Measurements from ENCODE around the gene PIH1D1. TPM values are rescaled to one million over a fixed set of nuclear protein-coding genes. Genes with fewer than 3 reads are reported as not detected.
"Not testable (repeated sequence)": the region's sequence is repeated elsewhere in the genome, so short reads cannot be mapped to it uniquely, and the experiment has no call there.

PIH1D1 gene
- total RNA-seq, 2 donors from 2014 or later = 128 to 133 TPM

DNA sequence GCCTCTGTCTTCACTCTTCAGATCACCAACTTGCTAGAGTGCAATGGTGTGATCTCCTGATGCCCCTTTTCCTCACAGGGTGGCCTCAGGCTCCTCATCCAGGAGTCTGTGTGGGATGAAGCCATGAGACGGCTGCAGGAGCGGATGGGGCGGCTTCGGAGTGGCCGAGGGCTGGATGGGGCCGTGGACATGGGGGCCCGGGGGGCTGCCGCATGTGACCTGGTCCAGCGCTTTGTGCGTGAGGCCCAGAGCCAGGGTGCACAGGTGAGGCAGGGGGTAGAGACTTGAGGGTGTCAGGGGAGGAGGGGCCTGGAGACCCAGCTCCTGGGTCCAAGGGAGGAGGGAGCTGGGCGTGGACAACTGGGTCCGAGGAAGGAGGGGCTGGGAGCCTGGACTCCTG lies 10.9 kb upstream of the PIH1D1 start:
- Mint-ChIP-seq H3K4me3 (no peak overlapping the region), H3K27ac (no peak overlapping the region), H3K36me3 (ENCODE audit: low read depth) (peaks cover 33% of the 10 kb centered on the region), H3K4me1 (no peaks in the 10 kb centered on the region), H3K9me3 (no peaks in the 10 kb centered on the region), H3K27me3 (ENCODE audit: insufficient read depth) (no peaks in the 10 kb centered on the region)
- Histone ChIP-seq H3K9ac (ENCODE audit: extremely low read depth, low read length, poor library complexity, severe bottlenecking) (no peak overlapping the region), H3K9me3 (ENCODE audit: control insufficient read depth, low read length) (no peaks in the 10 kb centered on the region), H3K27me3 (ENCODE audit: control insufficient read depth, insufficient read depth, low read length, poor library complexity, severe bottlenecking) (no peaks in the 10 kb centered on the region), H3K36me3 (ENCODE audit: control insufficient read depth, insufficient read depth, low read length) (peaks cover 48% of the 10 kb centered on the region), H3K4me3 (ENCODE audit: low read length) (no peak overlapping the region), H3K27ac (ENCODE audit: low read depth, low read length) (no peak overlapping the region), H3K4me1 (ENCODE audit: control insufficient read depth, insufficient read depth, low read length) (no peaks in the 10 kb centered on the region)
- 87% methylated on average over 12 of the region's 12 CpGs; no CpG with 5 or more reads in 1 of the 2 experiments for WGBS, 2 experiments (ENCODE audit: insufficient coverage in 1 of 2, insufficient read length in 1 of 2)
- TF ChIP-seq, protein P1, sequence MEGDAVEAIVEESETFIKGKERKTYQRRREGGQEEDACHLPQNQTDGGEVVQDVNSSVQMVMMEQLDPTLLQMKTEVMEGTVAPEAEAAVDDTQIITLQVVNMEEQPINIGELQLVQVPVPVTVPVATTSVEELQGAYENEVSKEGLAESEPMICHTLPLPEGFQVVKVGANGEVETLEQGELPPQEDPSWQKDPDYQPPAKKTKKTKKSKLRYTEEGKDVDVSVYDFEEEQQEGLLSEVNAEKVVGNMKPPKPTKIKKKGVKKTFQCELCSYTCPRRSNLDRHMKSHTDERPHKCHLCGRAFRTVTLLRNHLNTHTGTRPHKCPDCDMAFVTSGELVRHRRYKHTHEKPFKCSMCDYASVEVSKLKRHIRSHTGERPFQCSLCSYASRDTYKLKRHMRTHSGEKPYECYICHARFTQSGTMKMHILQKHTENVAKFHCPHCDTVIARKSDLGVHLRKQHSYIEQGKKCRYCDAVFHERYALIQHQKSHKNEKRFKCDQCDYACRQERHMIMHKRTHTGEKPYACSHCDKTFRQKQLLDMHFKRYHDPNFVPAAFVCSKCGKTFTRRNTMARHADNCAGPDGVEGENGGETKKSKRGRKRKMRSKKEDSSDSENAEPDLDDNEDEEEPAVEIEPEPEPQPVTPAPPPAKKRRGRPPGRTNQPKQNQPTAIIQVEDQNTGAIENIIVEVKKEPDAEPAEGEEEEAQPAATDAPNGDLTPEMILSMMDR (conservative IDR thresholded peaks at IDR 0.05) = no peak
- DNase-seq = no peak

DNA sequence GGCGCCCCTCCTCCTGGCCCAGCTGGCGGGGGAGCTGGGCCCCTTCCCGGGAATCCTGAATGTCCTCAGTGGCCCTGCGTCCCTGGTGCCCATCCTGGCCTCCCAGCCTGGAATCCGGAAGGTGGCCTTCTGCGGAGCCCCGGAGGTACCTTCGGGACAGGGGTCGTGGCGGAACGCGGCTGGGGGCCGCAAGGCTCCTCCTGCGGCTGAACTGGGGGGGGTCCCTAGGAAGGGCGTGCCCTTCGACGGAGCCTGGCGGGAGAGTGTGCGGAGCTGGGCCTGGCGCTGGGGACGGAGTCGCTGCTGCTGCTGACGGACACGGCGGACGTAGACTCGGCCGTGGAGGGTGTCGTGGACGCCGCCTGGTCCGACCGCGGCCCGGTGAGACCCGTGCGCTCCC lies 10.0 kb upstream of the PIH1D1 start:
- Mint-ChIP-seq H3K27ac (no peak overlapping the region), H3K27me3 (ENCODE audit: insufficient read depth) (no peaks in the 10 kb centered on the region), H3K36me3 (ENCODE audit: low read depth) (peaks cover 33% of the 10 kb centered on the region), H3K4me3 (no peak overlapping the region), H3K4me1 (no peaks in the 10 kb centered on the region), H3K9me3 (no peaks in the 10 kb centered on the region)
- no peak for DNase-seq
- Histone ChIP-seq H3K27ac (ENCODE audit: low read depth, low read length) (no peak overlapping the region), H3K4me1 (ENCODE audit: control insufficient read depth, insufficient read depth, low read length) (no peaks in the 10 kb centered on the region), H3K27me3 (ENCODE audit: control insufficient read depth, insufficient read depth, low read length, poor library complexity, severe bottlenecking) (no peaks in the 10 kb centered on the region), H3K36me3 (ENCODE audit: control insufficient read depth, insufficient read depth, low read length) (peaks cover 43% of the 10 kb centered on the region), H3K4me3 (ENCODE audit: low read length) (no peak overlapping the region), H3K9ac (ENCODE audit: extremely low read depth, low read length, poor library complexity, severe bottlenecking) (no peak overlapping the region), H3K9me3 (ENCODE audit: control insufficient read depth, low read length) (no peaks in the 10 kb centered on the region)
- 96 to 97% methylated on average over 31 to 37 of the region's 37 CpGs for WGBS, 2 experiments (ENCODE audit: insufficient coverage in 1 of 2, insufficient read length in 1 of 2)
- TF ChIP-seq, protein P1 (conservative IDR thresholded peaks at IDR 0.05) = no peak

DNA sequence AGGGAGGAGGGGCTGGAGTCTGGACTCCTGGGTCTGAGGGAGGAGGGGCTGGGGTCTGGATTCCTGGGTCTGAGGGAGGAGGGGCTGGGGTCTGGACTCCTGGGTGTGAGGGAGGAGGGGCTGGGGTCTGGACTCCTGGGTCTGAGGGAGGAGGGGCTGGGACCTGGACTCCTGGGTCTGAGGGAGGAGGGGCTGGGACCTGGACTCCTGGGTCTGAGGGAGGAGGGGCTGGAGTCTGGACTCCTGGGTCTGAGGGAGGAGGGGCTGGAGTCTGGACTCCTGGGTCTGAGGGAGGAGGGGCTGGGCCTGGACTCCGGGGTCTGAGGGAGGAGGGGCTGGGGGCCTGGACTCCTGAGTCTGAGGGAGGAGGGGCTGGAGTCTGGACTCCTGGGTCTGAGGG lies 9.5 kb upstream of the PIH1D1 start:
- WGBS, 2 experiments (ENCODE audit: insufficient coverage in 1 of 2, insufficient read length in 1 of 2) = no CpG with 5 or more reads among the region's 1 CpG
- not testable (repeated sequence) for H3K9ac ChIP-seq (ENCODE audit: extremely low read depth, low read length, poor library complexity, severe bottlenecking); H3K27me3 Mint-ChIP-seq (ENCODE audit: insufficient read depth); H3K9me3 Mint-ChIP-seq; DNase-seq; H3K27me3 ChIP-seq (ENCODE audit: control insufficient read depth, insufficient read depth, low read length, poor library complexity, severe bottlenecking); H3K27ac ChIP-seq (ENCODE audit: low read depth, low read length); H3K4me3 ChIP-seq (ENCODE audit: low read length); H3K9me3 ChIP-seq (ENCODE audit: control insufficient read depth, low read length); H3K4me3 Mint-ChIP-seq; H3K4me1 ChIP-seq (ENCODE audit: control insufficient read depth, insufficient read depth, low read length); H3K27ac Mint-ChIP-seq; H3K4me1 Mint-ChIP-seq
- peaks cover 38% of the 10 kb centered on the region for H3K36me3 Mint-ChIP-seq (ENCODE audit: low read depth)
- H3K36me3 ChIP-seq (ENCODE audit: control insufficient read depth, insufficient read depth, low read length) = peaks cover 41% of the 10 kb centered on the region

DNA sequence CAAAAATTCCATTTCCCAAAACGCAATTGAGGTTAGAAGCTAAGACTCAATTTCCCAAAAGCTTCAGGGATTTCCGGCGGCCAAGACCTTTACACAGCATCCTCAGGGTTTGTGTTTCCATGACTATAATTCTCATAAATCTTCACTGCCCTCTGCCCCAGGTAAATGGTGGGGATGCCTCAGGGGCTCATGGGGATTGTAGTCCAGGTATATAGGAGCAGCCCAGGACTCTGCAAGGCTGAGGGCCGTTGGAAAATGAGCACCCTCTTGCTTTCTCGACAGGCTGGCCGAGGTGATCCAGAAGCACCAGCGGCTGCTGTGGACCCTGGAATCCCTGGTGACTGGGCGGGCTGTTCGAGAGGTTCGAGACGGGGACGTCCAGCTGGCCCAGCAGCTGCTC lies 7.8 kb upstream of the PIH1D1 start:
- H3K9ac ChIP-seq (ENCODE audit: extremely low read depth, low read length, poor library complexity, severe bottlenecking) = no peak overlapping the region
- H3K4me3 ChIP-seq (ENCODE audit: low read length) = no peak overlapping the region
- no peaks in the 10 kb centered on the region for H3K4me1 ChIP-seq (ENCODE audit: control insufficient read depth, insufficient read depth, low read length)
- no peaks in the 10 kb centered on the region for H3K27me3 Mint-ChIP-seq (ENCODE audit: insufficient read depth)
- no peak for DNase-seq
- no peaks in the 10 kb centered on the region for H3K9me3 Mint-ChIP-seq
- H3K36me3 Mint-ChIP-seq (ENCODE audit: low read depth) = peaks cover 37% of the 10 kb centered on the region
- TF ChIP-seq, protein P1 (conservative IDR thresholded peaks at IDR 0.05) = no peak
- H3K27ac ChIP-seq (ENCODE audit: low read depth, low read length) = no peak overlapping the region
- H3K27me3 ChIP-seq (ENCODE audit: control insufficient read depth, insufficient read depth, low read length, poor library complexity, severe bottlenecking) = no peaks in the 10 kb centered on the region
- no peak overlapping the region for H3K4me3 Mint-ChIP-seq
- no peaks in the 10 kb centered on the region for H3K4me1 Mint-ChIP-seq
- WGBS, 2 experiments (ENCODE audit: insufficient coverage in 1 of 2, insufficient read length in 1 of 2) = 87 to 93% methylated on average over 10 to 12 of the region's 12 CpGs
- no peaks in the 10 kb centered on the region for H3K9me3 ChIP-seq (ENCODE audit: control insufficient read depth, low read length)
- H3K36me3 ChIP-seq (ENCODE audit: control insufficient read depth, insufficient read depth, low read length) = peaks cover 27% of the 10 kb centered on the region
- no peak overlapping the region for H3K27ac Mint-ChIP-seq

Measured in endodermal cell (in vitro differentiated cells).